GM18502 (cell line): ENCODE measurements around the gene UBE2R2.
"Not testable (repeated sequence)": the region's sequence is repeated elsewhere in the genome, so short reads cannot be mapped to it uniquely, and the experiment has no call there.

ENCODE experiments used
- ATAC-seq: cut with Tn5 transposase; IDR thresholded peaks from one replicate; pipeline ENCODE4 v1.9.1; 2021; ENCODE audit warnings: mild to moderate bottlenecking; ENCODE audit not compliant: unreplicated experiment, poor library complexity

The UBE2R2 gene

GRCh38 chr9:33835625-33836260, 18.8 kb downstream of the UBE2R2 start:
- ATAC-seq = no peak

GRCh38 chr9:33836261-33836660, 19.3 kb downstream of the UBE2R2 start:
- ATAC-seq = not testable (repeated sequence)

DNA sequence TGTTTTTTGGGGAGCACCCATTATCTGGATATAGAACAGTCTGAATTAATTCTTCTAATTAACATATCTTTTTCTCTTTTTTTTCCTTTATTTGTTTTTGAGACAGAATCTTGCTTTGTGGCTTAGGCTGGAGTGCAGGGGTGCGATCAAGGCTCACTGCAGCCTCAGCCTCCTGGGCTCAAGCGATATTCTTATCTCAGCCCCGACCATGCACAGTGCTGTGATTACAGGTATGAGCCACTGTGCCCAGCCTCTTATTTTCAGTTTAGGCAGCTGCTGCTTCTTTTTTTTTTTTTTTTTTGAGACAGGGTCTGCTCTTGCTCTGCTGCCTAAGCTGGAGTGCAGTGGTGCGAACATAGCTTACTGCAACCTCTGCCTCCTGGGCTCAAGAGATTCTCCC, 20.2 kb downstream of the UBE2R2 start:
- ATAC-seq = no peak

GRCh38 chr9:33840381-33840780, 23.4 kb downstream of the UBE2R2 start:
- no peak for ATAC-seq

- ATAC-seq = no peak
These were observed 26.5 kb downstream of the UBE2R2 start for GRCh38 chr9:33843312-33843961.

DNA sequence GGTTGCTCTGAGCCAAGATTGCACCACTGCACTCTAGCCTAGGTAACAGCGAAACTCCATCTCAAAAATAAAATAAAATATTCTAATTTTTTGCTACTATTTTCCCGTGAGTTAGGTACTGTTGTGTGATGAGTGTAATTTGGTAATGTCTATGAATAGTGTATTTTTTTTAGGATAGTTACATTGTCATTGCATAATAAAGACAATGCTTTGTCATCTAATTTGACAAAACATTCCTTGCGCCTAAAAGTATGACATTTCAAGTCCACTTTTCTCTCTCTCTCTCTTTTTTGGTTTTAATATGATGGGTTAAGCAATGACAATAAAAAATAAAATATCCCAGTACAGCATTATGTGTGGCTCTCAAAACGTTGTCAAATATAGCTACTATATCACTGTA, 29.3 kb downstream of the UBE2R2 start:
- no peak for ATAC-seq

GRCh38 chr9:33847894-33848205, 30.9 kb downstream of the UBE2R2 start:
- not testable (repeated sequence) for ATAC-seq

- ATAC-seq = no peak
These were observed 33.3 kb downstream of the UBE2R2 start for GRCh38 chr9:33850267-33850629.

DNA sequence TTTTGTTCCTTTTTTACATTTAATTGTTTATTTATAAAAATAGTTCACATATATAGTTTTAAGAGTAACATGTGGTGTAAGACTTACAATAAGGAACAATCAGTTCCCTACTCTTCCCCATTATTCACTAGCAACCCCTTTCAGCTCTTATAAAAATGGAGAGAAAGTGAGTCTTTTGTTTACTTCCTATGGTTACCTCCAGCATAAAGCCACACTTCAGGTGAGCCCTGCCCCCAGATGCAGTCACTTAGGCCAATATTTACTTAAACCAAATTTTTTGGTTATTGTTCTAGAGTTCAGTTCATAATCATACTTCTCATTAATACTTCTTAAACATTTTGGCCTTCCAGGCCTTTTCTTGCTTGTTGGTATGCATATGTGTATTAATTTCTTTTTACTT, 33.7 kb downstream of the UBE2R2 start:
- ATAC-seq = no peak

DNA sequence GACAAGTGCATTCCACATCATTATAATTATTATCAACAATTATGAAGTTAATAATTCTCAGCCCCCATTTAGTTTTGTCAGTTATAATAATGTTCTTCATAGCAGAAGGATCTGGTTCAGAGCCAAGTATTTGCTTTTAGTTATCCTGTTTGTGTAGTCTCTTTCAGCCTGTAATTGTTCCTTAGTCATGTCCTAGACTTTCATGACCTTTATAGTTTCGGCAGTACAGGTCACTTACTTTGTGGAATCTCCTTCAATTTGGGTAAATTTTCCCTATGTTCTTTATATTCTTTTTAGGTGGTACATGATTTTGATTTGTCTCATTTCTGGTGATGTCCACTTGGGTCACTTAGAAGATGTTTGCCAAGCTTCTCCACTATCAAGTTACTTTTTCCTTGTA, 34.3 kb downstream of the UBE2R2 start:
- no peak for ATAC-seq

DNA sequence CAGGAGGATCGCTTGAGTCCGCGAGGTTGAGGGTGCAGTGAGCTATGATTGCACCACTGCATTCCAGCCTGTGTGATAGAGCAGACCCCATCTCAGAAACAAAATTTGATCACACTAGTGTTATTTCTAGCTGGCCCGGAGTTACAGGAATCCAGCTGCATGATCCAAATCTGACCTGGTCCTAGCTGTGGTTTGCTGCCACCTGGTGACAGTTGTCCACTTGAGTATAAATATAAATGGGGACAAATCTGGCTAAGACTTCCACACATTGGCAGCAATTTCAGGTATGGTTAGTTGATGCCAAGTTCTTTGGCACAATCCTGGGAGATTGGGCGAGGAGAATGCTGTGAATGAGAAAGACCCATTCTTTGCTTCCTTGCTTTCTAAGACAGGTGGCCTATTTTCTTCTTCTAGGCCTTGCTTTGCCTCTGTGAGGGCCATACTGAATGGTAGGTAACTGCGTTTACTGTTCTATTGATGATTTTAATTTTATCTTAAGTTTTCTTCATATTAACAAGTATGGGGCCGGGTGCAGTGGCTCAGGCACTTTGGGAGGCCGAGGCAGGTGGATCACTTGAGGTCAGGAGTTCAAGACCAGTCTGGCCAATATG, 35.4 kb downstream of the UBE2R2 start:
- no peak for ATAC-seq

GRCh38 chr9:33856247-33856646, 39.3 kb downstream of the UBE2R2 start:
- no peak for ATAC-seq

DNA sequence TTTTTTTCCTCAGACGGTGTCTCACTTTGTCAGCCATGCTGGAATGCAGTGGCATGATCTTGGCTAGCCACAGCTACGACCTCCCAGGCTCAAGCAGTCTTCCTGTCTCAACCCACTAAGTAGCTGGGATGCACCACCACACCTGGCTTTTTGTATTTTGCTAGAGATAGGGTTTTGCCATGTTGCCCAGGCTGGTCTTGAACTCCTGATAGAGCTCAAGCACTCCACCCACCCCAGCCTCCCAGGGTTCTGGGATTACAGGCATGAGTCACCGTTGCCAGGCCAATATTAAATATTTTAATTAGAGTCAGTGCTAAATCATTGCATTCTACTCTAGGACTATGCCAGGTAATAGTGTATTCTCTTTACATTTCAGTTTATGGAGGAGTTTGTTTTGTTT, 41.5 kb downstream of the UBE2R2 start:
- ATAC-seq = no peak

DNA sequence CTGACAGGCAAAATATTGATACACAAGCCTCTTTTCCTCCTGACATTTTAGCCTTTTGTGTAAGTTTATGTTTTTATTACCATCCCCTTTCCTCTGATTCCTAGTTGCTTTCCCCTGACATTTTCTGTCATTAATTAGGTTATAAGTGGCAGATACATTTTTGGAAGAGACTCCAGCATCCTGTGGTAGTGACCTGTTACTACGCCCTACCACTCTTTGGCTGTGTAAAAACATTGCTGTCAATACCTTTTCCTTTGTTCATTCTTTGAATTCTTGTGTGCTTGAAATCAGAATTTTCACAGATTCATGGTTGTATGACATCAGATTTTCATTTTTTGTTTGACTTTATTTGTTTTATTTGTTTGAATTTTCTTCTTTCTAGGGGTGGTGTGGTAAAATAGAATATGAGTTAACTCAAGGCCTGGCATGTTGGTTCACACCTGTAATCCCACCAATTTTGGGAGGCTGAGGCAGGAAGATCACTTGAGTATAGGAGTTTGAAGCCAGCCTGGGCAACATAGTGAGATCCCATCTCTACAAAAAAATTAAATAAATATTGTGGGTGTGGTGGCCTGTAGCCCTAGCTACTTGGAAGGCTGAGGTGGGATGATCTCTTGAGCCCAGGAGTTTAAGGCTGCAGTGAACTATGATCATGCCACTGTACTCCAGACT, 43.4 kb downstream of the UBE2R2 start:
- ATAC-seq = no peak

- no peak for ATAC-seq
These were observed 45.0 kb downstream of the UBE2R2 start for GRCh38 chr9:33861917-33862453.

- ATAC-seq = not testable (repeated sequence)
These were observed 46.1 kb downstream of the UBE2R2 start for GRCh38 chr9:33863027-33863426.

DNA sequence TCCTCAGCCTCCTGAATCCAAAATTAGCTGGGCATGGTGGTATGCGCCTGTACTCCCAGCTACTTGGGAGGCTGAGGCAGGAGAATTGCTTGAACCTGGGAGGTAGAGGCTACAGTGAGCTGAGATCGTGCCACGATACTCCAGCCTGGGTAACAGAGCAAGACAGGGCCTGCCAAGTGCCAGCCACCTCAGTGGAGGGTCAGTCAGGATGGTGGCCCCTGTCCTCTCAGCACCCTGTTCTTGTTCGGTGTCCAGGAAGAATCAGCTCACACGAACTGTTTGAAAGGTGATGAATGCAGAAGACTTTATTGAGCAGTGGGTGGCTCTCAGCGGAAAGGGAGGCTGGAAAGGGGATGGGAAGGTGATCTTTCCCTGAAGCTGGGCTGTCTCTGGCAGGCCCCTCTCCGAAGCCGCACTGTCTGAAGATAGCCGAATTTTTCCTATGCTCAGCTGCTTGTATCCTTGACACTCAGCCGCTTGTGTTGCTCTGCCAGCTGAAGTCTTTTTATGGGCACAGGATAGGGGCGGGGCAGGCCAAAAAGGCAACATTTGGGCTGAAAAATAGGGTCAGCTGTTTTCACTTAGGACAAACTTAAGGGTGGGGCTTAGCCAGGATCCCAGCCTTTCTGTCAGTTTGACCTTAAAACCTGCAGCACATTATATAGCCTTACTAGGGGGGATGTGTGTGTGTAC, 50.9 kb downstream of the UBE2R2 start:
- ATAC-seq = no peak

- ATAC-seq = no peak
These were observed 51.5 kb downstream of the UBE2R2 start for GRCh38 chr9:33868440-33868973.

GRCh38 chr9:33869243-33869642, 52.3 kb downstream of the UBE2R2 start:
- not testable (repeated sequence) for ATAC-seq

GRCh38 chr9:33877727-33878489, 60.9 kb downstream of the UBE2R2 start:
- ATAC-seq = no peak
